IMR-90 (cell line): ENCODE measurements around the gene PLD4. TPM values are rescaled to one million over a fixed set of nuclear protein-coding genes. Genes with fewer than 3 reads are reported as not detected.
A peak's percentile ranks its signal among the peaks of the same experiment; 100 is the strongest.

Experiments
- ATAC-seq: fragments of 200-7000 bp; cut with Tn5 transposase; 2 replicates; pipeline ENCODE4 v1.9.1; 2020; ENCODE audit warnings: low read depth, mild to moderate bottlenecking, moderate library complexity
- BruUV-seq: library from RNA; stranded (reverse); fragments of 400-500 nt; replicated peaks from 2 replicates; lab custom pipeline; 2021; lab: Mats Ljungman, UMichigan
- CTCF ChIA-PET: fragments of 300-600 bp; formaldehyde crosslinking; extraction: SDS; loops from one replicate; lab custom pipeline; 2021; ENCODE audit warnings: antibody characterized with exemption; lab: Yijun Ruan, JAX
- POLR2A ChIA-PET: fragments of 300-600 bp; sonication (Branson Sonifier 250); formaldehyde crosslinking; loops from one replicate; lab custom pipeline; 2022; ENCODE audit warnings: antibody characterized with exemption; ENCODE audit not compliant: unreplicated experiment; lab: Charles Lee
- DNase-seq: peaks from one replicate; pipeline ENCODE4 v3.0.0; 2013
- H2AFZ ChIP-seq: replicated peaks from 2 replicates; pipeline ENCODE3; 2013; ENCODE audit warnings: low read length, mild to moderate bottlenecking; ENCODE audit not compliant: poor library complexity
- H2AK5ac ChIP-seq: 2 replicates; pipeline ENCODE4 v1.6.1; 2013; ENCODE audit warnings: low read depth, low read length, inconsistent platforms
- H2AK9ac ChIP-seq: replicated peaks from 2 replicates; pipeline ENCODE3; 2013; ENCODE audit warnings: mild to moderate bottlenecking, low read depth, low read length, moderate library complexity; ENCODE audit not compliant: poor library complexity
- H2BK120ac ChIP-seq: 2 replicates; pipeline ENCODE4 v1.6.1; 2013; ENCODE audit warnings: low read depth, low read length, inconsistent platforms
- H2BK15ac ChIP-seq: 3 replicates; pipeline ENCODE4 v1.6.1; 2013; ENCODE audit warnings: low read depth, low read length, inconsistent platforms
- H2BK20ac ChIP-seq: 2 replicates; pipeline ENCODE4 v1.6.1; 2013; ENCODE audit warnings: low read depth, mild to moderate bottlenecking, inconsistent platforms, low read length, moderate library complexity
- H2BK5ac ChIP-seq: 2 replicates; pipeline ENCODE4 v1.6.1; 2013; ENCODE audit warnings: mild to moderate bottlenecking, low read depth, low read length, inconsistent platforms; ENCODE audit not compliant: poor library complexity, severe bottlenecking
- H3K14ac ChIP-seq: replicated peaks from 2 replicates; pipeline ENCODE4 v1.6.1; 2013; ENCODE audit warnings: low read depth, low read length, inconsistent platforms
- H3K18ac ChIP-seq: 2 replicates; pipeline ENCODE4 v1.6.1; 2013; ENCODE audit warnings: low read depth, low read length, control low read depth
- H3K23ac ChIP-seq: 2 replicates; pipeline ENCODE4 v1.6.1; 2013; ENCODE audit warnings: low read depth, low read length, inconsistent platforms
- H3K27ac ChIP-seq: 2 replicates; pipeline ENCODE4 v1.5.1; 2013; ENCODE audit warnings: mild to moderate bottlenecking, control low read depth, low read length; ENCODE audit not compliant: insufficient read depth
- H3K27me3 ChIP-seq: 2 replicates; pipeline ENCODE4 v1.6.1; 2013; ENCODE audit warnings: low read length; ENCODE audit not compliant: control insufficient read depth, insufficient read depth
- H3K36me3 ChIP-seq: 2 replicates; pipeline ENCODE4 v1.6.1; 2013; ENCODE audit warnings: low read length, mixed read lengths; ENCODE audit not compliant: control insufficient read depth, insufficient read depth
- H3K4ac ChIP-seq: 2 replicates; pipeline ENCODE4 v1.6.1; 2013; ENCODE audit warnings: low read depth, low read length, inconsistent platforms
- H3K4me1 ChIP-seq: 2 replicates; pipeline ENCODE4 v1.6.1; 2013; ENCODE audit warnings: low read length, mixed read lengths; ENCODE audit not compliant: control insufficient read depth, insufficient read depth
- H3K4me2 ChIP-seq: 2 replicates; pipeline ENCODE4 v1.6.1; 2013; ENCODE audit warnings: low read depth, mild to moderate bottlenecking, control low read depth, low read length, moderate library complexity
- H3K4me3 ChIP-seq: 2 replicates; pipeline ENCODE4 v1.5.1; 2013; ENCODE audit warnings: low read depth, mild to moderate bottlenecking, control low read depth, low read length, moderate library complexity; ENCODE audit not compliant: insufficient read depth
- H3K56ac ChIP-seq: 2 replicates; pipeline ENCODE4 v1.6.1; 2013; ENCODE audit warnings: low read length, inconsistent platforms; ENCODE audit not compliant: insufficient read depth; ENCODE audit errors: extremely low read depth
- H3K79me1 ChIP-seq, 2 experiments: 2 replicates each; pipeline ENCODE4 v1.6.1; 2013; ENCODE audit warnings: low read length in 2 of 2, inconsistent platforms in 1 of 2, low read depth in 1 of 2
- H3K9ac ChIP-seq: 2 replicates; pipeline ENCODE4 v1.6.1; 2013; ENCODE audit warnings: low read depth, low read length, control low read depth
- H3K9me1 ChIP-seq: 2 replicates; pipeline ENCODE4 v1.6.1; 2013; ENCODE audit warnings: low read length, inconsistent platforms; ENCODE audit not compliant: insufficient read depth
- H3K9me3 ChIP-seq: 2 replicates; pipeline ENCODE4 v1.6.1; 2013; ENCODE audit warnings: low read length; ENCODE audit not compliant: control insufficient read depth, insufficient read depth
- H4K20me1 ChIP-seq: 2 replicates; pipeline ENCODE4 v1.6.1; 2013; ENCODE audit warnings: low read length, inconsistent platforms; ENCODE audit not compliant: insufficient read depth
- H4K5ac ChIP-seq: 2 replicates; pipeline ENCODE4 v1.6.1; 2013; ENCODE audit warnings: mild to moderate bottlenecking, low read depth, low read length, control low read depth
- H4K8ac ChIP-seq, 2 experiments: 2 replicates each; pipeline ENCODE4 v1.6.1; 2013; ENCODE audit warnings: low read depth in 2 of 2, low read length in 2 of 2, control low read depth in 1 of 2, inconsistent platforms in 1 of 2
- H4K91ac ChIP-seq: 2 replicates; pipeline ENCODE4 v1.6.1; 2013; ENCODE audit warnings: low read depth, low read length, inconsistent platforms; ENCODE audit not compliant: insufficient read depth
- BHLHE40 ChIP-seq: fragments of 150-350 bp; IDR thresholded peaks from 2 replicates; pipeline ENCODE4 v1.6.1; 2016; ENCODE audit warnings: mild to moderate bottlenecking, low read depth, low read length
- CEBPB ChIP-seq: IDR thresholded peaks from 2 replicates; pipeline ENCODE4 v1.6.1; 2012; ENCODE audit warnings: low read depth, low read length, improper control_type of control experiment
- CHD1 ChIP-seq: IDR thresholded peaks from 2 replicates; pipeline ENCODE4 v1.6.1; 2012; ENCODE audit warnings: low read depth, low read length, improper control_type of control experiment
- FOS ChIP-seq: fragments of 150-350 bp; IDR thresholded peaks from 2 replicates; pipeline ENCODE4 v1.6.1; 2016; ENCODE audit warnings: low read depth, low read length
- MAFK ChIP-seq: IDR thresholded peaks from 2 replicates; pipeline ENCODE4 v1.6.1; 2012; ENCODE audit warnings: low read depth, low read length, improper control_type of control experiment
- MAZ ChIP-seq: IDR thresholded peaks from 2 replicates; pipeline ENCODE4 v1.6.1; 2012; ENCODE audit warnings: low read depth, mild to moderate bottlenecking, low read length, improper control_type of control experiment, moderate library complexity, borderline replicate concordance
- MXI1 ChIP-seq: IDR thresholded peaks from 2 replicates; pipeline ENCODE4 v1.6.1; 2012; ENCODE audit warnings: low read depth, mild to moderate bottlenecking, low read length, moderate library complexity, borderline replicate concordance
- NFE2L2 ChIP-seq: fragments of 150-350 bp; IDR thresholded peaks from 2 replicates; pipeline ENCODE4 v1.6.1; 2016; ENCODE audit warnings: low read depth, mild to moderate bottlenecking, low read length
- POLR2A ChIP-seq: IDR thresholded peaks from 2 replicates; pipeline ENCODE4 v1.6.1; 2012; ENCODE audit warnings: mild to moderate bottlenecking, low read depth, low read length
- RAD21 ChIP-seq: IDR thresholded peaks from 2 replicates; pipeline ENCODE4 v1.6.1; 2012; ENCODE audit warnings: low read length, improper control_type of control experiment
- RCOR1 ChIP-seq: IDR thresholded peaks from 2 replicates; pipeline ENCODE4 v1.6.1; 2012; ENCODE audit warnings: mild to moderate bottlenecking, low read length, improper control_type of control experiment; ENCODE audit not compliant: insufficient replicate concordance
- RFX5 ChIP-seq: IDR thresholded peaks from 2 replicates; pipeline ENCODE4 v1.8.0; 2012; ENCODE audit warnings: low read depth, mild to moderate bottlenecking, low read length, moderate library complexity
- SMC3 ChIP-seq: fragments of 150-350 bp; IDR thresholded peaks from 2 replicates; pipeline ENCODE4 v1.6.1; 2016; ENCODE audit warnings: low read depth, mild to moderate bottlenecking, antibody characterized with exemption, low read length, moderate library complexity
- WGBS, 2 experiments: methylation state at CpG; one replicate each; pipeline versions ENCODE4 v1.1.5 to v1.1.7; 2013; ENCODE audit warnings: missing lambda C conversion rate in 2 of 2; ENCODE audit not compliant: insufficient read length in 1 of 2; ENCODE audit errors: extremely low coverage in 2 of 2; 5-methylcytosine and 5-hydroxymethylcytosine counted together
- dilution Hi-C: fragments of 300-500 bp; cut with HindIII; formaldehyde crosslinking; loops from one replicate; pipeline ENCODE4 v1.14.3; 2018; ENCODE audit warnings: low sequenced_read_pairs; ENCODE audit not compliant: unreplicated experiment
- in situ Hi-C: fragments of 300-500 bp; cut with MboI; formaldehyde crosslinking; loops from 3 replicates; pipeline ENCODE4 v1.14.3; 2019; ENCODE audit warnings: low sequenced_read_pairs, inconsistent platforms, mixed read lengths
- intact Hi-C: fragments of 100-400 bp; cut with micrococcal nuclease; formaldehyde crosslinking; loops from 2 replicates; pipeline ENCODE4 v1.10.0; 2022
- polyA plus RNA-seq, 3 experiments: library from polyadenylated mRNA; depleted of rRNA; stranded (reverse); fragments of >200 nt; gene quantifications; 2 replicates each; pipeline ENCODE4 v1.2.3, GENCODE V29; 2012; ENCODE audit warnings: low replicate concordance in 1 of 3
- total RNA-seq: library from RNA; depleted of rRNA; stranded (reverse); fragments of >200 nt; gene quantifications from 2 replicates; pipeline ENCODE4 v1.2.3, GENCODE V29; 2012
- TF ChIP-seq, protein P1 (sequence below): fragments of 150-350 bp; IDR thresholded peaks from 2 replicates; pipeline ENCODE4 v1.6.1; 2017; ENCODE audit warnings: mild to moderate bottlenecking, antibody characterized with exemption, low read length, low read depth
- TF ChIP-seq, protein P2 (sequence below): conservative IDR thresholded peaks from 2 replicates; pipeline ENCODE4 v1.5.1; 2012; ENCODE audit warnings: mild to moderate bottlenecking, low read depth, low read length, improper control_type of control experiment
- TF ChIP-seq, protein P3 (sequence below): fragments of 150-350 bp; IDR thresholded peaks from 2 replicates; pipeline ENCODE4 v1.6.1; 2016; ENCODE audit warnings: low read depth, mild to moderate bottlenecking, low read length, moderate library complexity, borderline replicate concordance

PLD4 gene
- total and polyA plus RNA-seq, 2 of the 4 experiments (the other 2 are of a cell fraction) = 0.05 TPM; not detected in 1

DNA sequence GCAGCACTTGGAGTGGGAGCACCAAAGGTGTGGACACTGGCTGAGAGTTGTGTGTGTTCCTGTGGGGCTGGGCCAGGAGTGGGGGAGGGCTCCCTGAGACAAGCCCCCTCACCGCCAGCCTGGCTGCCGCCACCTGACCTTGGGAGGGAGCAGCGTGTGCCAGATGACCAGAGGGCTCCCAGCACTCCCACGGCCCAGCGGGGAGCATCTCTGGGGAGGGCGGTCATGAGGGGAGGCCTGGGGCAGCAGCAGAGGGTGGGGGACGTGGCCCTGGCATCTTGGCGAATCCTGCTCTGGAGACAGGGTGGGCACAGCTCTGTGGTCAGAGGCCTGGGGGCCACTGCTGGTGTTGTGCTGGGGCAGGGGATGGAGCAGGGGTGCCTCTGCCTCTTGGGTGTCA lies 48.9 kb upstream of the PLD4 start:
- Histone ChIP-seq H3K56ac (no peak overlapping the region), H2BK15ac (no peak overlapping the region), H2AK9ac (peak overlapping the region; percentile 65), H3K9ac (no peak overlapping the region), H3K9me3 (no peaks in the 10 kb centered on the region; the same call in 1 of the 2 replicates), H3K4me1 (peaks cover 5% of the 10 kb centered on the region), H2BK120ac (no peak overlapping the region), H3K36me3 (peaks cover 21% of the 10 kb centered on the region), H4K20me1 (peaks cover 53% of the 10 kb centered on the region), H3K18ac (no peak overlapping the region), H3K4me2 (no peak overlapping the region), H4K5ac (no peak overlapping the region), H4K91ac (no peak overlapping the region), H3K23ac (no peak overlapping the region), H3K9me1 (peaks cover 9% of the 10 kb centered on the region), H2AK5ac (no peak overlapping the region), H3K4ac (no peak overlapping the region), H2BK20ac (no peak overlapping the region), H3K4me3 (no peak overlapping the region), H3K79me1 (peaks cover 17 to 53% of the 10 kb centered on the region in 2 experiments), H4K8ac (no peak overlapping the region), H3K14ac (no peak overlapping the region), H3K27me3 (no peaks in the 10 kb centered on the region), H2BK5ac (no peak overlapping the region), H2AFZ (no peak overlapping the region), H3K27ac (no peak overlapping the region)
- dilution Hi-C loops (no loop called here), in situ Hi-C loops (no loop called here), intact Hi-C loops (no loop called here)
- TF ChIP-seq BHLHE40 (no peak), SMC3 (no peak), MAZ (no peak), MXI1 (no peak), CHD1 (no peak), CEBPB (no peak), RAD21 (no peak), FOS (no peak), RFX5 (no peak), POLR2A (no peak), NFE2L2 (no peak), MAFK (no peak), RCOR1 (no peak)
- TF ChIP-seq, protein P1, sequence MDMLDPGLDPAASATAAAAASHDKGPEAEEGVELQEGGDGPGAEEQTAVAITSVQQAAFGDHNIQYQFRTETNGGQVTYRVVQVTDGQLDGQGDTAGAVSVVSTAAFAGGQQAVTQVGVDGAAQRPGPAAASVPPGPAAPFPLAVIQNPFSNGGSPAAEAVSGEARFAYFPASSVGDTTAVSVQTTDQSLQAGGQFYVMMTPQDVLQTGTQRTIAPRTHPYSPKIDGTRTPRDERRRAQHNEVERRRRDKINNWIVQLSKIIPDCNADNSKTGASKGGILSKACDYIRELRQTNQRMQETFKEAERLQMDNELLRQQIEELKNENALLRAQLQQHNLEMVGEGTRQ = no peak
- TF ChIP-seq, protein P2, sequence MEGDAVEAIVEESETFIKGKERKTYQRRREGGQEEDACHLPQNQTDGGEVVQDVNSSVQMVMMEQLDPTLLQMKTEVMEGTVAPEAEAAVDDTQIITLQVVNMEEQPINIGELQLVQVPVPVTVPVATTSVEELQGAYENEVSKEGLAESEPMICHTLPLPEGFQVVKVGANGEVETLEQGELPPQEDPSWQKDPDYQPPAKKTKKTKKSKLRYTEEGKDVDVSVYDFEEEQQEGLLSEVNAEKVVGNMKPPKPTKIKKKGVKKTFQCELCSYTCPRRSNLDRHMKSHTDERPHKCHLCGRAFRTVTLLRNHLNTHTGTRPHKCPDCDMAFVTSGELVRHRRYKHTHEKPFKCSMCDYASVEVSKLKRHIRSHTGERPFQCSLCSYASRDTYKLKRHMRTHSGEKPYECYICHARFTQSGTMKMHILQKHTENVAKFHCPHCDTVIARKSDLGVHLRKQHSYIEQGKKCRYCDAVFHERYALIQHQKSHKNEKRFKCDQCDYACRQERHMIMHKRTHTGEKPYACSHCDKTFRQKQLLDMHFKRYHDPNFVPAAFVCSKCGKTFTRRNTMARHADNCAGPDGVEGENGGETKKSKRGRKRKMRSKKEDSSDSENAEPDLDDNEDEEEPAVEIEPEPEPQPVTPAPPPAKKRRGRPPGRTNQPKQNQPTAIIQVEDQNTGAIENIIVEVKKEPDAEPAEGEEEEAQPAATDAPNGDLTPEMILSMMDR = no peak
- TF ChIP-seq, protein P3, sequence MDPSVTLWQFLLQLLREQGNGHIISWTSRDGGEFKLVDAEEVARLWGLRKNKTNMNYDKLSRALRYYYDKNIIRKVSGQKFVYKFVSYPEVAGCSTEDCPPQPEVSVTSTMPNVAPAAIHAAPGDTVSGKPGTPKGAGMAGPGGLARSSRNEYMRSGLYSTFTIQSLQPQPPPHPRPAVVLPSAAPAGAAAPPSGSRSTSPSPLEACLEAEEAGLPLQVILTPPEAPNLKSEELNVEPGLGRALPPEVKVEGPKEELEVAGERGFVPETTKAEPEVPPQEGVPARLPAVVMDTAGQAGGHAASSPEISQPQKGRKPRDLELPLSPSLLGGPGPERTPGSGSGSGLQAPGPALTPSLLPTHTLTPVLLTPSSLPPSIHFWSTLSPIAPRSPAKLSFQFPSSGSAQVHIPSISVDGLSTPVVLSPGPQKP = no peak
- POLR2A ChIA-PET = no interaction called here
- WGBS, 2 experiments = 100% methylated on average over 1 of the region's 8 CpGs; no CpG with 5 or more reads in 1 of the 2 experiments
- CTCF ChIA-PET = no interaction called here
- BruUV-seq = no TSS peak
- DNase-seq = no peak
- ATAC-seq = no peak
